NCI-H1092 (cell line): ENCODE data around the gene CELSR2.

ENCODE experiments used
- DNase-seq: peaks from one replicate; lab custom pipeline; 2025; lab: John Stamatoyannopoulos, UW

Gene CELSR2

GRCh38 chr1:109228167-109228566 is 21.2 kb upstream of the CELSR2 start:
- DNase-seq, result no peak

- DNase-seq, result no peak
These were observed 19.7 kb upstream of the CELSR2 start for GRCh38 chr1:109229531-109230127.

GRCh38 chr1:109231066-109231465 is 18.3 kb upstream of the CELSR2 start:
- DNase-seq, result no peak

GRCh38 chr1:109235137-109235536 is 14.2 kb upstream of the CELSR2 start:
- no peak for DNase-seq

- DNase-seq, result no peak
These were observed 11.8 kb upstream of the CELSR2 start for GRCh38 chr1:109237512-109237911.

- DNase-seq, result no peak
These were observed 11.0 kb upstream of the CELSR2 start for GRCh38 chr1:109238382-109238781.

GRCh38 chr1:109239047-109239408 is 10.3 kb upstream of the CELSR2 start:
- no peak for DNase-seq

- no peak for DNase-seq
These were observed 9.8 kb upstream of the CELSR2 start for GRCh38 chr1:109239409-109240068.

GRCh38 chr1:109240158-109241152 is 8.9 kb upstream of the CELSR2 start:
- DNase-seq, result no peak

- DNase-seq, result no peak
These were observed 8.0 kb upstream of the CELSR2 start for GRCh38 chr1:109241344-109241743.

GRCh38 chr1:109241841-109242345 is 7.4 kb upstream of the CELSR2 start:
- no peak for DNase-seq

GRCh38 chr1:109242387-109242786 is 7.0 kb upstream of the CELSR2 start:
- no peak for DNase-seq

- DNase-seq, result no peak
These were observed 6.1 kb upstream of the CELSR2 start for GRCh38 chr1:109243221-109243620.

GRCh38 chr1:109243860-109244552 is 5.3 kb upstream of the CELSR2 start:
- no peak for DNase-seq

- no peak for DNase-seq
These were observed 3.2 kb upstream of the CELSR2 start for GRCh38 chr1:109246141-109246551.

GRCh38 chr1:109247401-109248365 is 1.7 kb upstream of the CELSR2 start:
- no peak for DNase-seq

GRCh38 chr1:109248444-109248796 is 919 bp upstream of the CELSR2 start:
- DNase-seq, result no peak

GRCh38 chr1:109249654-109250401 is 489 bp downstream of the CELSR2 start:
- DNase-seq, result no peak

- DNase-seq, result no peak
These were observed 1.3 kb downstream of the CELSR2 start for GRCh38 chr1:109250454-109251276.
